ENCODE data around the gene HK3.

- TF ChIP-seq CTCF (IDR thresholded peaks at IDR 0.05) (no peak), POLR2A (IDR thresholded peaks at IDR 0.05; ENCODE audit: low read length) (no peak)
These were observed 53.8 kb downstream of the HK3 start for GRCh38 chr5:176845392-176845713.
